ENCODE results near the gene TFIP11. TPM values are rescaled to one million over a fixed set of nuclear protein-coding genes. Genes with fewer than 3 reads are reported as not detected.

The TFIP11 gene
- total and polyA plus RNA-seq, 5 donors from 2014 or later: 31.9 to 109 (median 40.8) TPM

GRCh38 chr22:26476705-26477340 is 35.5 kb downstream of the TFIP11 start:
- DNase-seq (no peak), ATAC-seq (ENCODE audit: low read depth in 2 of 2) (no peak)
- Mint-ChIP-seq H3K27me3 (no peaks in the 10 kb centered on the region), H3K36me3 (peaks cover 43% of the 10 kb centered on the region), H3K9me3 (peaks cover 0 to 2% (median 0%) of the 10 kb centered on the region in 7 donors), H3K4me3 (peak overlapping the region in 2 of 4 donors; percentile 38 to 82), H3K4me1 (peaks cover 24 to 46% (median 37%) of the 10 kb centered on the region in 4 donors), H3K27ac (no peak overlapping the region)
- Histone ChIP-seq H3K4me3 (ENCODE audit: low read depth, low read length) (no peak overlapping the region), H3K36me3 (ENCODE audit: control insufficient read depth, insufficient read depth, low read length) (peaks cover 53% of the 10 kb centered on the region), H3K9me3 (ENCODE audit: control insufficient read depth in 2 of 2, low read length in 2 of 2) (no peaks in the 10 kb centered on the region), H3K27me3 (ENCODE audit: control insufficient read depth, insufficient read depth, low read length) (no peaks in the 10 kb centered on the region), H3K4me1 (ENCODE audit: control insufficient read depth, insufficient read depth, low read length, poor library complexity, severe bottlenecking) (peaks cover 22% of the 10 kb centered on the region), H3K27ac (ENCODE audit: insufficient read depth, low read length, poor library complexity, severe bottlenecking) (no peak overlapping the region)

- Mint-ChIP-seq H3K27ac (no peak overlapping the region), H3K4me3 (no peak overlapping the region), H3K4me1 (peaks cover 17 to 25% (median 24%) of the 10 kb centered on the region in 4 donors), H3K27me3 (no peaks in the 10 kb centered on the region), H3K9me3 (no peaks in the 10 kb centered on the region), H3K36me3 (peaks cover 47% of the 10 kb centered on the region)
- H3K4me1 ChIP-seq (ENCODE audit: control insufficient read depth, insufficient read depth, low read length, poor library complexity, severe bottlenecking): peaks cover 9% of the 10 kb centered on the region
- H3K36me3 ChIP-seq (ENCODE audit: control insufficient read depth, insufficient read depth, low read length): peaks cover 74% of the 10 kb centered on the region
- no peak for DNase-seq
- no peak overlapping the region for H3K4me3 ChIP-seq (ENCODE audit: low read depth, low read length)
- no peak overlapping the region for H3K27ac ChIP-seq (ENCODE audit: insufficient read depth, low read length, poor library complexity, severe bottlenecking)
- no peaks in the 10 kb centered on the region for H3K27me3 ChIP-seq (ENCODE audit: control insufficient read depth, insufficient read depth, low read length)
- H3K9me3 ChIP-seq (ENCODE audit: control insufficient read depth in 2 of 2, low read length in 2 of 2): no peaks in the 10 kb centered on the region
- no peak for ATAC-seq (ENCODE audit: low read depth in 2 of 2)
These were observed 37.6 kb downstream of the TFIP11 start for GRCh38 chr22:26474682-26475081.

- Mint-ChIP-seq H3K27ac (no peak overlapping the region), H3K9me3 (no peaks in the 10 kb centered on the region), H3K4me3 (no peak overlapping the region), H3K27me3 (no peaks in the 10 kb centered on the region), H3K4me1 (peaks cover 0 to 6% (median 3%) of the 10 kb centered on the region in 4 donors), H3K36me3 (peaks cover 56% of the 10 kb centered on the region)
- Histone ChIP-seq H3K4me3 (ENCODE audit: low read depth, low read length) (no peak overlapping the region), H3K27me3 (ENCODE audit: control insufficient read depth, insufficient read depth, low read length) (no peaks in the 10 kb centered on the region), H3K36me3 (ENCODE audit: control insufficient read depth, insufficient read depth, low read length) (peaks cover 87% of the 10 kb centered on the region), H3K27ac (ENCODE audit: insufficient read depth, low read length, poor library complexity, severe bottlenecking) (no peak overlapping the region), H3K9me3 (ENCODE audit: control insufficient read depth in 2 of 2, low read length in 2 of 2) (no peaks in the 10 kb centered on the region), H3K4me1 (ENCODE audit: control insufficient read depth, insufficient read depth, low read length, poor library complexity, severe bottlenecking) (no peaks in the 10 kb centered on the region)
- DNase-seq: no peak
- ATAC-seq (ENCODE audit: low read depth in 2 of 2): no peak
These were observed 40.8 kb downstream of the TFIP11 start for GRCh38 chr22:26471522-26471921.

GRCh38 chr22:26470807-26471206 is 41.5 kb downstream of the TFIP11 start:
- H3K36me3 Mint-ChIP-seq: peaks cover 59% of the 10 kb centered on the region
- no peaks in the 10 kb centered on the region for H3K4me1 ChIP-seq (ENCODE audit: control insufficient read depth, insufficient read depth, low read length, poor library complexity, severe bottlenecking)
- H3K27ac Mint-ChIP-seq: no peak overlapping the region
- no peaks in the 10 kb centered on the region for H3K27me3 Mint-ChIP-seq
- no peak overlapping the region for H3K4me3 ChIP-seq (ENCODE audit: low read depth, low read length)
- H3K9me3 ChIP-seq (ENCODE audit: control insufficient read depth in 2 of 2, low read length in 2 of 2): no peaks in the 10 kb centered on the region
- no peak overlapping the region for H3K27ac ChIP-seq (ENCODE audit: insufficient read depth, low read length, poor library complexity, severe bottlenecking)
- DNase-seq: no peak
- no peaks in the 10 kb centered on the region for H3K9me3 Mint-ChIP-seq
- no peaks in the 10 kb centered on the region for H3K27me3 ChIP-seq (ENCODE audit: control insufficient read depth, insufficient read depth, low read length)
- ATAC-seq (ENCODE audit: low read depth in 2 of 2): no peak
- no peak overlapping the region for H3K4me3 Mint-ChIP-seq
- H3K36me3 ChIP-seq (ENCODE audit: control insufficient read depth, insufficient read depth, low read length): peaks cover 86% of the 10 kb centered on the region
- peaks cover 0 to 4% (median 1%) of the 10 kb centered on the region in 4 donors for H3K4me1 Mint-ChIP-seq

- Mint-ChIP-seq H3K36me3 (peaks cover 54% of the 10 kb centered on the region), H3K4me3 (no peak overlapping the region), H3K27me3 (no peaks in the 10 kb centered on the region), H3K9me3 (no peaks in the 10 kb centered on the region), H3K4me1 (peaks cover 0 to 3% (median 0%) of the 10 kb centered on the region in 4 donors), H3K27ac (no peak overlapping the region)
- Histone ChIP-seq H3K27me3 (ENCODE audit: control insufficient read depth, insufficient read depth, low read length) (no peaks in the 10 kb centered on the region), H3K27ac (ENCODE audit: insufficient read depth, low read length, poor library complexity, severe bottlenecking) (no peak overlapping the region), H3K4me1 (ENCODE audit: control insufficient read depth, insufficient read depth, low read length, poor library complexity, severe bottlenecking) (no peaks in the 10 kb centered on the region), H3K9me3 (ENCODE audit: control insufficient read depth in 2 of 2, low read length in 2 of 2) (no peaks in the 10 kb centered on the region), H3K4me3 (ENCODE audit: low read depth, low read length) (no peak overlapping the region), H3K36me3 (ENCODE audit: control insufficient read depth, insufficient read depth, low read length) (peaks cover 77% of the 10 kb centered on the region)
- DNase-seq (no peak), ATAC-seq (ENCODE audit: low read depth in 2 of 2) (no peak)
These were observed 46.1 kb downstream of the TFIP11 start for GRCh38 chr22:26466196-26466595.

GRCh38 chr22:26464312-26464711 is 48.0 kb downstream of the TFIP11 start:
- Histone ChIP-seq H3K27ac (ENCODE audit: insufficient read depth, low read length, poor library complexity, severe bottlenecking) (no peak overlapping the region), H3K27me3 (ENCODE audit: control insufficient read depth, insufficient read depth, low read length) (no peaks in the 10 kb centered on the region), H3K36me3 (ENCODE audit: control insufficient read depth, insufficient read depth, low read length) (peaks cover 63% of the 10 kb centered on the region), H3K4me3 (ENCODE audit: low read depth, low read length) (no peak overlapping the region), H3K4me1 (ENCODE audit: control insufficient read depth, insufficient read depth, low read length, poor library complexity, severe bottlenecking) (no peaks in the 10 kb centered on the region), H3K9me3 (ENCODE audit: control insufficient read depth in 2 of 2, low read length in 2 of 2) (no peaks in the 10 kb centered on the region)
- Mint-ChIP-seq H3K27ac (peak overlapping the region in 1 of 3 donors; percentile 62), H3K9me3 (no peaks in the 10 kb centered on the region), H3K4me1 (peaks cover 0 to 7% (median 4%) of the 10 kb centered on the region in 4 donors), H3K4me3 (no peak overlapping the region), H3K36me3 (peaks cover 54% of the 10 kb centered on the region), H3K27me3 (no peaks in the 10 kb centered on the region)
- DNase-seq (no peak), ATAC-seq (ENCODE audit: low read depth in 2 of 2) (no peak)

- DNase-seq: no peak
- Histone ChIP-seq H3K4me3 (ENCODE audit: low read depth, low read length) (no peak overlapping the region), H3K36me3 (ENCODE audit: control insufficient read depth, insufficient read depth, low read length) (peaks cover 59% of the 10 kb centered on the region), H3K27ac (ENCODE audit: insufficient read depth, low read length, poor library complexity, severe bottlenecking) (no peak overlapping the region), H3K27me3 (ENCODE audit: control insufficient read depth, insufficient read depth, low read length) (no peaks in the 10 kb centered on the region), H3K4me1 (ENCODE audit: control insufficient read depth, insufficient read depth, low read length, poor library complexity, severe bottlenecking) (no peaks in the 10 kb centered on the region), H3K9me3 (ENCODE audit: control insufficient read depth in 2 of 2, low read length in 2 of 2) (no peaks in the 10 kb centered on the region)
- H3K27ac Mint-ChIP-seq: no peak overlapping the region
- peaks cover 0 to 7% (median 4%) of the 10 kb centered on the region in 4 donors for H3K4me1 Mint-ChIP-seq
- H3K27me3 Mint-ChIP-seq: no peaks in the 10 kb centered on the region
- no peak for ATAC-seq (ENCODE audit: low read depth in 2 of 2)
- no peak overlapping the region for H3K4me3 Mint-ChIP-seq
- no peaks in the 10 kb centered on the region for H3K9me3 Mint-ChIP-seq
- H3K36me3 Mint-ChIP-seq: peaks cover 51% of the 10 kb centered on the region
These were observed 48.6 kb downstream of the TFIP11 start for GRCh38 chr22:26463688-26464087.

- Mint-ChIP-seq H3K27me3 (no peaks in the 10 kb centered on the region), H3K27ac (peak overlapping the region in 1 of 3 donors; percentile 33), H3K9me3 (no peaks in the 10 kb centered on the region), H3K36me3 (peaks cover 48% of the 10 kb centered on the region), H3K4me3 (no peak overlapping the region), H3K4me1 (peaks cover 0 to 7% (median 4%) of the 10 kb centered on the region in 4 donors)
- ATAC-seq (ENCODE audit: low read depth in 2 of 2) (no peak), DNase-seq (no peak)
- Histone ChIP-seq H3K27me3 (ENCODE audit: control insufficient read depth, insufficient read depth, low read length) (no peaks in the 10 kb centered on the region), H3K36me3 (ENCODE audit: control insufficient read depth, insufficient read depth, low read length) (peaks cover 59% of the 10 kb centered on the region), H3K4me1 (ENCODE audit: control insufficient read depth, insufficient read depth, low read length, poor library complexity, severe bottlenecking) (no peaks in the 10 kb centered on the region), H3K9me3 (ENCODE audit: control insufficient read depth in 2 of 2, low read length in 2 of 2) (no peaks in the 10 kb centered on the region), H3K4me3 (ENCODE audit: low read depth, low read length) (no peak overlapping the region), H3K27ac (ENCODE audit: insufficient read depth, low read length, poor library complexity, severe bottlenecking) (no peak overlapping the region)
These were observed 49.1 kb downstream of the TFIP11 start for GRCh38 chr22:26463101-26463661.
